GM12865 (cell line): ENCODE results near the gene ATP6V1G3.

Source experiments
- DNase-seq: peaks from one replicate; pipeline ENCODE4 v3.0.0; 2010; ENCODE audit warnings: low read depth
- H3K4me3 ChIP-seq: 2 replicates; pipeline ENCODE4 v1.5.1; 2011; ENCODE audit warnings: mild to moderate bottlenecking, low read depth, low read length, control low read depth
- CTCF ChIP-seq: IDR thresholded peaks from 2 replicates; pipeline ENCODE4 v1.5.1; 2011; ENCODE audit warnings: low read length, control low read depth, low read depth, inconsistent platforms; ENCODE audit not compliant: insufficient read depth; ENCODE audit errors: missing control alignments

The ATP6V1G3 gene

GRCh38 chr1:198544265-198544664, 3.8 kb upstream of the ATP6V1G3 start:
- no peak for TF ChIP-seq CTCF
- no peak for DNase-seq
- no peak overlapping the region for H3K4me3 ChIP-seq

- DNase-seq = no peak
- no peak for TF ChIP-seq CTCF
- no peak overlapping the region for H3K4me3 ChIP-seq
These were observed 3.3 kb upstream of the ATP6V1G3 start for GRCh38 chr1:198543670-198544260.

- no peak for TF ChIP-seq CTCF
- DNase-seq = no peak
- H3K4me3 ChIP-seq = no peak overlapping the region
These were observed 2.2 kb upstream of the ATP6V1G3 start for GRCh38 chr1:198542632-198543031.

GRCh38 chr1:198541737-198542136, 1.3 kb upstream of the ATP6V1G3 start:
- no peak overlapping the region for H3K4me3 ChIP-seq
- DNase-seq = no peak
- no peak for TF ChIP-seq CTCF

- no peak overlapping the region for H3K4me3 ChIP-seq
- TF ChIP-seq CTCF = no peak
- DNase-seq = no peak
These were observed 1.7 kb downstream of the ATP6V1G3 start for GRCh38 chr1:198538579-198539364.

- DNase-seq = no peak
- no peak overlapping the region for H3K4me3 ChIP-seq
- TF ChIP-seq CTCF = no peak
These were observed 4.8 kb downstream of the ATP6V1G3 start for GRCh38 chr1:198535631-198536030.
